ENCODE results near the gene CRIM1. TPM values are rescaled to one million over a fixed set of nuclear protein-coding genes. Genes with fewer than 3 reads are reported as not detected.

The CRIM1 gene
- total and polyA plus RNA-seq, 10 donors = 7.1 to 213 (median 110) TPM

DNA sequence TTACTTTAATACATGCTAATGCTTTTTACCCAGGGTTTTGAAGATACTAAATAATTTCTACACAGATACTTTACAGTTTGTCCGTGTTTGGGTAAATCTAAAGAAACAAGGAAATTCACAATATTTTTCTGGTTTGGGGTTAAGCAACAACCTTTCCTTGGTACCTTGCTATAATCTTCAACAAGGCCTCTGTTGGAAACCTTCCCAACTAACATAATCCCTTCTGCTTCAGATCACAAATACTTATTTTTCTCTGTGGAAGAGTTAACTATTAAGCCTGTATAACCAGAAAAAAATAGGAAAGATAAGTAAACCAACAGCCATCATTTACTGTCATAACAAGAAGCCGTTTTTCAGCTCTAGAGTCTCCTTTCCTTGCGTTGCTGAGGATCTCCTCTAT lies 227.4 kb downstream of the CRIM1 start:
- TF ChIP-seq, protein P1, sequence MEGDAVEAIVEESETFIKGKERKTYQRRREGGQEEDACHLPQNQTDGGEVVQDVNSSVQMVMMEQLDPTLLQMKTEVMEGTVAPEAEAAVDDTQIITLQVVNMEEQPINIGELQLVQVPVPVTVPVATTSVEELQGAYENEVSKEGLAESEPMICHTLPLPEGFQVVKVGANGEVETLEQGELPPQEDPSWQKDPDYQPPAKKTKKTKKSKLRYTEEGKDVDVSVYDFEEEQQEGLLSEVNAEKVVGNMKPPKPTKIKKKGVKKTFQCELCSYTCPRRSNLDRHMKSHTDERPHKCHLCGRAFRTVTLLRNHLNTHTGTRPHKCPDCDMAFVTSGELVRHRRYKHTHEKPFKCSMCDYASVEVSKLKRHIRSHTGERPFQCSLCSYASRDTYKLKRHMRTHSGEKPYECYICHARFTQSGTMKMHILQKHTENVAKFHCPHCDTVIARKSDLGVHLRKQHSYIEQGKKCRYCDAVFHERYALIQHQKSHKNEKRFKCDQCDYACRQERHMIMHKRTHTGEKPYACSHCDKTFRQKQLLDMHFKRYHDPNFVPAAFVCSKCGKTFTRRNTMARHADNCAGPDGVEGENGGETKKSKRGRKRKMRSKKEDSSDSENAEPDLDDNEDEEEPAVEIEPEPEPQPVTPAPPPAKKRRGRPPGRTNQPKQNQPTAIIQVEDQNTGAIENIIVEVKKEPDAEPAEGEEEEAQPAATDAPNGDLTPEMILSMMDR (IDR thresholded peaks at IDR 0.05 in 8 of 11, conservative IDR thresholded peaks at IDR 0.05 in 3 of 11) = no peak
- TF ChIP-seq POLR2AphosphoS5 (IDR thresholded peaks at IDR 0.05) (no peak), POLR2A (IDR thresholded peaks at IDR 0.05) (no peak)
- WGBS, 5 donors = 55 to 95% (median 78%) methylated on average over 3 of the region's 3 CpGs
- Histone ChIP-seq H3K4me1 (peaks cover 0 to 3% (median 0%) of the 10 kb centered on the region in 6 donors), H3K27me3 (replicated peaks in 1 of 7) (no peaks in the 10 kb centered on the region), H3K36me3 (peaks cover 0 to 100% (median 63%) of the 10 kb centered on the region in 6 donors), H3K27ac (no peak overlapping the region), H3K9me3 (no peaks in the 10 kb centered on the region), H3K4me3 (no peak overlapping the region)
- no peak for DNase-seq
- intact Hi-C loops (cut with DNase I; ENCODE audit: low total_unique reads) = no loop called here

DNA sequence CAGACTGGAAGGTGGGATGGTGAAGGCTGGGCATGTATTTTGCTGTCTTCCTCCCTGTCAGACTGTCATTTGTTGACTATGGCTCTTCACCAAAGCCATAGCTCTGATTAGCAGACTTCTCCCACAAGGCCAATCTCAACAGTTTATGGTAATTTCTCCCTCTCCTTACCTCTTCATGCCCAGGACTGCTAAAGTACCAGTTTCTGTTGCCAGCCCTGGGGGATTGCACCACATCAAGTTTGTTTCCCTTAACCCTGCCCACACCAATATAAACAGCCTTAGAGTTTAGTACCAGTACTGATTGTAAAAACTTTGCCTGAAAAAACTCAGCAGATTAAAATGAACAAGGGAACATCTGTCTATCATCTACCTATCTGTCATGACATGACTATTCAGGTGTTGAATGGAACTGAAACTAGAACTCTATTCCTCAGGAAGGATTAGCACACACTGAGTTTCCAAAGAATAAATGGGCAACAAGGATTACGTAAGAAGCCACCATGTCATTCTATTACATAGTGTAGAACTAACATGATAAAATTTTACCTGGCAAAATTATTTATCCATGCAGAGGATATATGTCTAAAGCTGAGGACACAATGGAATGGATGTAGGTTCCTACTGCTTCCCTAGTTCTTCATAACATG lies 228.7 kb downstream of the CRIM1 start:
- Histone ChIP-seq H3K4me3 (no peak overlapping the region), H3K27ac (no peak overlapping the region), H3K4me1 (peaks cover 0 to 9% (median 3%) of the 10 kb centered on the region in 6 donors), H3K36me3 (peaks cover 0 to 100% (median 55%) of the 10 kb centered on the region in 6 donors), H3K9me3 (no peaks in the 10 kb centered on the region), H3K27me3 (replicated peaks in 1 of 7) (no peaks in the 10 kb centered on the region)
- intact Hi-C loops (cut with DNase I; ENCODE audit: low total_unique reads) = no loop called here
- TF ChIP-seq, protein P1 (IDR thresholded peaks at IDR 0.05 in 8 of 11, conservative IDR thresholded peaks at IDR 0.05 in 3 of 11) = no peak
- TF ChIP-seq POLR2A (IDR thresholded peaks at IDR 0.05) (no peak), POLR2AphosphoS5 (IDR thresholded peaks at IDR 0.05) (no peak)
- WGBS, 5 donors = 62 to 90% (median 78%) methylated on average over 1 of the region's 1 CpG
- DNase-seq = no peak

DNA sequence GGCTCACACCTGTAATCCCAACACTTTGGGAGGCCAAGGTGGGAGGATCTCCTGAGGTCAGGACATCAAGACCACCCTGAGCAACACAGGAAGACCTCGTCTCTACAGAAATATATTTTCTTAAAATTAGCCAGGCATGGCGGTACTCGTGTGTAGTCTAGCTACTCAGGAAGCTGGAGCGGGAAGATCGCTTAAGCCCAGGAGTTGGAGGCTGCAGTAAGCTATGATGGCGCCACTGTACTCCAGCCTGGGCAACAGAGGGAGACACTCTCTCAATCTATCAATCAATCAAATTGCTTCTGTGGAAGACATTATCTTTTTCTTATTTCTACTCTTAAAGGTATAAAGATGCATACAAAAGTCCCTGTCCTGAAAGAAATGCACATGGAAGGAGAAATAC lies 231.1 kb downstream of the CRIM1 start:
- H3K9me3 ChIP-seq = no peaks in the 10 kb centered on the region
- TF ChIP-seq, protein P1 (IDR thresholded peaks at IDR 0.05 in 8 of 11, conservative IDR thresholded peaks at IDR 0.05 in 3 of 11) = no peak
- TF ChIP-seq POLR2A (IDR thresholded peaks at IDR 0.05) = no peak
- no peak for TF ChIP-seq POLR2AphosphoS5 (IDR thresholded peaks at IDR 0.05)
- no peaks in the 10 kb centered on the region for H3K27me3 ChIP-seq (replicated peaks in 1 of 7)
- no peak for DNase-seq
- H3K4me1 ChIP-seq = peaks cover 0 to 27% (median 8%) of the 10 kb centered on the region in 6 donors
- no peak overlapping the region for H3K4me3 ChIP-seq
- H3K36me3 ChIP-seq = peaks cover 0 to 93% (median 43%) of the 10 kb centered on the region in 6 donors
- 90 to 96% (median 93%) methylated on average over 6 of the region's 6 CpGs for WGBS, 5 donors
- intact Hi-C loops (cut with DNase I; ENCODE audit: low total_unique reads) = no loop called here
- H3K27ac ChIP-seq = no peak overlapping the region

DNA sequence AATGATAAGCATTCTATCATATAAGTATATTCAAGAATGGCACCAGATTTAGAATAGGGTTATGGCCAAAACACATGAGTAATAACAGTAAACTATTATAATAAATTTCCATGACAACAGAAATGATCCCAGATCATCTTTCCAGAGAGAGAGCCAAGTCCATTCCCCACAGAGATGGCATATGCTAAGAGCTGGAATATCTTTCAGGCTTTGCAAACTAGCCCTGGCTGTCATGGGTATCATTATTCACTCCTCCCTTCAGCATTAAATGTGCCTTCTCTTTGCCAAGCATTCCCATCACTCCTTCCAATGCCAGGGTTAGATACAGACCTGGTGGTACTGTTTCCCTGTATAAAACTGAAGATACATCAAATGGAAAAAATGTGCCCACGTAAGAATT lies 231.5 kb downstream of the CRIM1 start:
- H3K4me3 ChIP-seq = no peak overlapping the region
- intact Hi-C loops (cut with DNase I; ENCODE audit: low total_unique reads) = no loop called here
- peaks cover 0 to 31% (median 8%) of the 10 kb centered on the region in 6 donors for H3K4me1 ChIP-seq
- peaks cover 0 to 89% (median 42%) of the 10 kb centered on the region in 6 donors for H3K36me3 ChIP-seq
- TF ChIP-seq, protein P1 (IDR thresholded peaks at IDR 0.05 in 8 of 11, conservative IDR thresholded peaks at IDR 0.05 in 3 of 11) = no peak
- TF ChIP-seq POLR2A (IDR thresholded peaks at IDR 0.05) (no peak), POLR2AphosphoS5 (IDR thresholded peaks at IDR 0.05) (no peak)
- H3K9me3 ChIP-seq = no peaks in the 10 kb centered on the region
- no peak overlapping the region for H3K27ac ChIP-seq
- DNase-seq = no peak
- WGBS, 5 donors = 93 to 98% (median 96%) methylated on average over 1 of the region's 1 CpG
- no peaks in the 10 kb centered on the region for H3K27me3 ChIP-seq (replicated peaks in 1 of 7)

Data from spleen (tissue), 11 donors.